GM04504 (cell line): Measurements from ENCODE around the gene KLHL29.

Experiments
- DNase-seq: peaks from one replicate; pipeline ENCODE4 v3.0.0-alpha.2; 2012; ENCODE audit warnings: low read depth

Gene KLHL29

GRCh38 chr2:23449413-23449812, 64.4 kb downstream of the KLHL29 start:
- DNase-seq: no peak

- DNase-seq: no peak
These were observed 64.9 kb downstream of the KLHL29 start for GRCh38 chr2:23449831-23450331.

DNA sequence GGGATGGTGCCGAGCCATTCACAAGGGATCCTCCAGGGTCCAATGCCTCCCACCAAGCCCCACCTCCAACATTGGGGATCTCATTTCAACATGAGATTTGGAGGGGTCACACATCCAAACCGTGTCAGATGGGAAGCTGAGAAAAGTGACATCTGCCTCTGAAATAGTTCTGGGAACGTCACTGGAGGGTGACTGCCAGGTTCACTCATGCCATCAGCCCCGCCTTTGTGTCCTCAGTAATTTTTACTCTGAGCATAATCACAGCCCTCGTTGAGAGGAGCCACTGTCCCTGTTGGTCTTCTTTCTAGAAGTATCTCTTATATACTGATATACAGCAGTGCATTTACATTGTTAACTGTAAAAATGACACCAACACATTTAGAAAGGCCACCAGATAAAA, 67.4 kb downstream of the KLHL29 start:
- no peak for DNase-seq

- no peak for DNase-seq
These were observed 68.0 kb downstream of the KLHL29 start for GRCh38 chr2:23452853-23453420.

GRCh38 chr2:23453432-23453831, 68.5 kb downstream of the KLHL29 start:
- DNase-seq: no peak

- no peak for DNase-seq
These were observed 69.0 kb downstream of the KLHL29 start for GRCh38 chr2:23453836-23454460.

DNA sequence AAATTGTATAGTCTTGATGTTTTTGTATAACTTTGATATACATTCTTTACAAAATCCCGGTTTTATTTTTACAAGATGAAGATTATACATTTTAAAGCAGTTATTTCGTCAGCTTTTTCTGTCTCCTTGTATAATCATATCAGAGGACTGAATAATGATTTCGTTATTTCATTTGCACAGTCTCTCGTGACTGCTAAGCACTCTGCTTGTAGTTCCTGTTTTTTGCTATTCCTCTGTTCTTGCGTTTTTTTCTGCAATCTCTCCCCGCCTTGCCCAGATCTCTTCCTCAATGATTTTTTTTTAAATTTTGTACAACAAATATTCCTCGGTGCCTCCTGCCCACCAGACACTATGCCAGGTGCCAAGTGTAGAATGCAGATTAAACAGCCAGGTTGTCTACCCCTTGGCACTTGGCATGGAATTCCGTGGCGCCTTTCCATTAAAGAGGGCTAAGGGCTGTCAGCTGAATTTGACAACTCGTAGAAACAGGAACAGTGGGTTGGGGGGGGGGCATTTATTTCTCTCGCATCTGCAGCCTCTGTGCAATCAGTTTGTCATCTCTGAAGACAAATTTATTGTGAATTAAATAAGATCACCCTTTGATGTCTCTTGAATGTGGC, 69.6 kb downstream of the KLHL29 start:
- no peak for DNase-seq

GRCh38 chr2:23456396-23456795, 71.4 kb downstream of the KLHL29 start:
- DNase-seq: no peak

GRCh38 chr2:23456881-23457760, 72.1 kb downstream of the KLHL29 start:
- DNase-seq: no peak

DNA sequence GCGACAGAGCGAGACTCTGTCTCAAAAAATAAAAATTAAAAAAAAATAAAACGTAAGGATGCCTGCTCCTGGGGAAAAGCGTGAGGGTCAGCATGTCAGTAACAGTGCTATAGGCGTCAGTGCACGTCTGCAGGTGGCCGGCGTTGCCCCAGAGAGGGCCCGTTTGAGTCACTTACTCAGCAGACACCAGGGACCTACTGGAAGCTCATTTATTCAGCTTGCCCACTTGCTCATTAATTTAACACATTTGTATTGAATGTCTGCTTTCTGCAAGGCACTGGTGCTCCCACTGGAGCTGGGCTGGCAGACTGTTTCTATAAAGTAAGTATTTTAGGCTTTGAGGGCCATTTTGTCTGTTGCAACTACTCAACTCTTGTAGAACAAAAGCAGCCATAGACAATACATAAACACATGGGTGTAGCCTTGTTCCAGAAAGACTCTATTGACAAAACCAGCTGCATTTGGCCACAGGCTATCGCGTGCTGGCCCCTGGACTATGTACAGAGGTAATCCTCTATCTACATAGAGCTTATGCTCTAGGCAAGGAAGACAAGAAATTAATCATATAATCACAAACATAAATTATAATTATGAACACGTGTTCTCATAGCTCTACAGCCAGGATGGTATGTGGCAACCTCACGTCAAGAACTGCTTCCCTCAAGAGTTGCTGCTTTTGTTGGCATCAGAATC, 73.2 kb downstream of the KLHL29 start:
- no peak for DNase-seq

- DNase-seq: no peak
These were observed 74.1 kb downstream of the KLHL29 start for GRCh38 chr2:23459032-23459431.

GRCh38 chr2:23460228-23460627, 75.2 kb downstream of the KLHL29 start:
- no peak for DNase-seq

DNA sequence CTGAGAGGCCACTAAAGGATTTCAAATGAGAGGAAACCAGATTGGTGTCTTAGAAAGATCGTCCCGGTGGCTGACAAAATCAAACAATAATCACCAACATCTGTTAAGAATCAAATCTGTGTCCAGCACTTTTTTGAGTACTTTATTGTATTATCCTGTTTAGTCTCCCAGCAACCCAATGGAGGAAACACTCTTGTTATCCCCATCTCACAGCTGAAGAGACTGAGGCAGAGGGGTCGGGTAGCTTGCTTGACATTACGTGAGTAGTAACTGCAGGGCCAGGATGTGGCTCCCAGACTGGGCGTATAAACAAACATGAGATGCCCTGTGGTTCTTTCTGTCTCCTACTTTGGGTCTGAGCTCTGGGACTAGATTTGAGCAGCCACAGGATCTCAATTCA, 76.0 kb downstream of the KLHL29 start:
- DNase-seq: no peak

GRCh38 chr2:23464156-23464555, 79.2 kb downstream of the KLHL29 start:
- no peak for DNase-seq

DNA sequence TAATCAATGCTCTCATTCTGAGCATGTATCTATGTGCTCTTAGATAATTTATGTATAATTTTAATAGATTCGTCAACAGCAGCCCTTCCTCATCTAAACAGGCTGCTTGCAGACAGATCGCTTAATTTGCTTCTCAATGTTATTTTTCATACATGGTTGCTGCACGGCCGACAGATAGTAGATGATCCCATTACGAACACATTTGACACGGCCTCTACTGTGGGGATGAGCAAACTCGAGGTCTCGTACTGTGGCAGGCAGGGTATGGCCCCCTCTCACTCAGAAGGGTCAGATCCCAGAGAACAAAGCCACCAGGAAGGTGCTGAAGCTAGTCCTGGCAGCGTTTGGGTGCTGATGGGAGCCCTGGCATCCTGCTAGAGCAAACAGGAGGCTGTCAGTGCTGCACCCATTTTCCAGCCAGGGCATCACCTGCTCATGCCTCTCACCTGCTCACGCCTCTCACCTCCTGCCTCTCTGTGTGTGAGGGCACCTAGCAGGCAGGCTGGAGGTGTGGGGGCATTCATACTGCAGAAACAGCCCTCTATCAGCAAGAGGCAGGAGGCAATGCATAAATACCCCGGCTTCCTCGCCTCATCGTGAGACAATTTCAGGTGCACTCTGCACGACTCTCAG, 80.0 kb downstream of the KLHL29 start:
- DNase-seq: no peak

GRCh38 chr2:23465936-23466335, 81.0 kb downstream of the KLHL29 start:
- DNase-seq: no peak

DNA sequence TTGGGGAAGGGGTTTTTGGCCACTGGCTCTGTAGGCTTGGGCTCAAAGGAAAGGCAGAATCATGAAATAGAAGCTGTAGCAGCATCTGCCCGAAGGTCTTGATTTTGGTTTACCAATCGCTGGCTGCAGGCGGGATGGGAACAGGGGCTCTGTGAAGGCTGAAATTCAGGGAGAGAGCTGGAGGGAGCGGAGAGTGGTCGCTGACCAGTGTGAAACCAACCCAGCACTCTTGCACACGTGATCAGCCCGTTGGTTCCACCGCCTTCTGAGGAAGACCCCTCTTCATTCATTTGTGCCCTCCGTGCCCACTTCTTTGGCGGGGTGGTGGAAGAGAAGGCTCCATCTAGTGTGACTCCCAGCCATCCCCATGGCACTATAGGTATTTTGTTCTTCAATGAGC, 82.6 kb downstream of the KLHL29 start:
- DNase-seq: no peak

- no peak for DNase-seq
These were observed 83.6 kb downstream of the KLHL29 start for GRCh38 chr2:23468474-23469141.

DNA sequence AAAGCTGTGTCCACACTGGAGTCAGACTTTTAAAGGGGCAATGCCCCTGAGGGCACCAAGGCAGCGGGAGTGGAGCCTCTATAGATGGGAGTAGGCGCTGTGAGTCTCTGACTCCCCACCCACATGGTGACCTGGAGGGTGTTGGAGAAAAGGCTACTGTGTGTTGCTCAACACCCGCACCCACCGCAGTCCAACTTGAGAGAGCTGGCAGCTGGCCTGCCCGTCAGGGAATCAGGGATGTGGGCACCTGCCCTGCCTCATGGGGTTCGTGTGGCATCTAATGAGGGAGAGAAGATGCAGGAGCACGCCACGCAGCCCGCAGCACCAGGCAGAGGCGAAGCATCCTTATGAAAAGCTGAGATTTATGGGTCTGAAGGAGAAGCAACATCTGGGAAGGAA, 84.2 kb downstream of the KLHL29 start:
- DNase-seq: no peak

- no peak for DNase-seq
These were observed 90.1 kb downstream of the KLHL29 start for GRCh38 chr2:23475036-23475435.

DNA sequence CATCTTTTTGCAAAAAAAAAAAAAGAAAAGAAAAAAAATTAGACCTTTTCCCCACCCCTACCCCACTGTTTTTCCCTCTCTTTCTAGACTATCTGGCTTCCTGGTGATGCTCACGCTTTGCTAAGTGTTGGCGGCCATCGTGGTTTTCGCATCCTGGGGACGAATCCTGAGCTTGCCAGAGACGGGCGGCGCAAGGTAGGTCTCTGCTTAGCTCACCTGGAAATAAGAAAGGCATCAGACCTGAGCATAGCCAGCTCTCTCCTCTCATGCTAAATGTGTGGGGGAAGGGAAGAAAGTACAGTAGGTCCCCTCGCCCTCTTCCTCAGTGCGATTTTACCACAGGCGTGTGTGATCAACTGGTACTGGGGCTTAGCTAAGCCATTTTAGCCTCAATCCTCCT, 90.5 kb downstream of the KLHL29 start:
- no peak for DNase-seq
